Dendritic cell treated with granulocyte-macrophage colony-stimulating factor and Interleukin-4, amounts not matched to agents 40 ng/mL and 50 ng/mL, for 4 days (primary cell): ENCODE measurements around the gene RPA1.

Experiments
- H3K27ac Mint-ChIP-seq: one replicate; pipeline ENCODE4 v1.8.0; 2022; ENCODE audit warnings: mild to moderate bottlenecking, mixed read lengths
- H3K27me3 Mint-ChIP-seq: one replicate; pipeline ENCODE4 v1.8.0; 2022; ENCODE audit warnings: mild to moderate bottlenecking, mixed read lengths
- H3K36me3 Mint-ChIP-seq: one replicate; pipeline ENCODE4 v1.8.0; 2022; ENCODE audit warnings: low read depth, mixed read lengths
- H3K4me1 Mint-ChIP-seq: one replicate; pipeline ENCODE4 v1.8.0; 2022; ENCODE audit warnings: low read depth, mixed read lengths
- H3K4me3 Mint-ChIP-seq: one replicate; pipeline ENCODE4 v1.8.0; 2022; ENCODE audit warnings: mild to moderate bottlenecking, moderate library complexity, mixed read lengths
- H3K9me3 Mint-ChIP-seq: one replicate; pipeline ENCODE4 v1.8.0; 2022; ENCODE audit warnings: mixed read lengths
- intact Hi-C: fragments of 100-400 bp; cut with micrococcal nuclease; formaldehyde crosslinking; loops from one replicate; pipeline ENCODE4 v1.15.0; 2022

RPA1 gene

DNA sequence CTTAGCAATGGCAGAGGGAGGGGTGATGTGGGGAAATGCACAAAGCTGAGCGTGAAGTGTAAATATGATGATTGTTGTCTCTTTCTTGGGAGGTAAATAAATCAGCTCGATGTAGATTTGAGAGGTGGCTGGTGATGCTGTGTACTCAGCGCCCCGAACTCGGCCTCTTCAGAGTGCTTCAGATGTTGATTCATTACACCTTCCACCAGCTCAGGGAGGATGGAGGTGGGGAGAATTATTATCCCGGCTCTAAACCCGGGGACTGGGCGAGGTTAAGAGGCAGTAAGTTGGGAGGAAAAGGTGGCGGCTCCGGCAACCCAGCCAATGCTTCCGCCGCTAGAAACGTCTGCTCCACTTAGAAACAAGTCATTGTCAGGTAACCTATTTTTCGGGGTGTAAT lies 86.5 kb downstream of the RPA1 start:
- no peak overlapping the region for H3K4me3 Mint-ChIP-seq
- no peaks in the 10 kb centered on the region for H3K9me3 Mint-ChIP-seq
- no peaks in the 10 kb centered on the region for H3K36me3 Mint-ChIP-seq
- H3K27ac Mint-ChIP-seq = no peak overlapping the region
- peaks cover 59% of the 10 kb centered on the region for H3K27me3 Mint-ChIP-seq
- peaks cover 5% of the 10 kb centered on the region for H3K4me1 Mint-ChIP-seq
- intact Hi-C loops = no loop called here

- Mint-ChIP-seq H3K4me3 (no peak overlapping the region), H3K4me1 (peaks cover 5% of the 10 kb centered on the region), H3K27ac (no peak overlapping the region)
Measured at GRCh38 chr17:1916963-1917715, 87.3 kb downstream of the RPA1 start.

GRCh38 chr17:1918346-1919162 lies 88.7 kb downstream of the RPA1 start:
- H3K27ac Mint-ChIP-seq = no peak overlapping the region

More at GRCh38 chr17:1916963-1917715, 87.3 kb downstream of the RPA1 start:
- no peaks in the 10 kb centered on the region for H3K9me3 Mint-ChIP-seq
- peaks cover 52% of the 10 kb centered on the region for H3K27me3 Mint-ChIP-seq
- intact Hi-C loops = no loop called here
- no peaks in the 10 kb centered on the region for H3K36me3 Mint-ChIP-seq

GRCh38 chr17:1919201-1919600 lies 89.4 kb downstream of the RPA1 start:
- H3K9me3 Mint-ChIP-seq = no peaks in the 10 kb centered on the region
- intact Hi-C loops = no loop called here
- no peak overlapping the region for H3K4me3 Mint-ChIP-seq
- peaks cover 33% of the 10 kb centered on the region for H3K27me3 Mint-ChIP-seq
- no peak overlapping the region for H3K27ac Mint-ChIP-seq
- no peaks in the 10 kb centered on the region for H3K36me3 Mint-ChIP-seq
- peaks cover 5% of the 10 kb centered on the region for H3K4me1 Mint-ChIP-seq

More at GRCh38 chr17:1918346-1919162, 88.7 kb downstream of the RPA1 start:
- H3K36me3 Mint-ChIP-seq = no peaks in the 10 kb centered on the region
- intact Hi-C loops = no loop called here
- no peaks in the 10 kb centered on the region for H3K9me3 Mint-ChIP-seq
- peaks cover 5% of the 10 kb centered on the region for H3K4me1 Mint-ChIP-seq
- H3K27me3 Mint-ChIP-seq = peaks cover 37% of the 10 kb centered on the region
- no peak overlapping the region for H3K4me3 Mint-ChIP-seq

- no peak overlapping the region for H3K4me3 Mint-ChIP-seq
- H3K9me3 Mint-ChIP-seq = no peaks in the 10 kb centered on the region
- intact Hi-C loops = no loop called here
- H3K27me3 Mint-ChIP-seq = peaks cover 23% of the 10 kb centered on the region
- H3K4me1 Mint-ChIP-seq = peaks cover 3% of the 10 kb centered on the region
- no peak overlapping the region for H3K27ac Mint-ChIP-seq
- no peaks in the 10 kb centered on the region for H3K36me3 Mint-ChIP-seq
Measured at GRCh38 chr17:1920948-1921351, 91.1 kb downstream of the RPA1 start.

GRCh38 chr17:1928976-1929375 lies 99.2 kb downstream of the RPA1 start:
- no peak overlapping the region for H3K27ac Mint-ChIP-seq
- intact Hi-C loops = no loop called here
- no peaks in the 10 kb centered on the region for H3K9me3 Mint-ChIP-seq
- H3K36me3 Mint-ChIP-seq = no peaks in the 10 kb centered on the region
- H3K27me3 Mint-ChIP-seq = peaks cover 12% of the 10 kb centered on the region
- H3K4me1 Mint-ChIP-seq = no peaks in the 10 kb centered on the region
- no peak overlapping the region for H3K4me3 Mint-ChIP-seq

DNA sequence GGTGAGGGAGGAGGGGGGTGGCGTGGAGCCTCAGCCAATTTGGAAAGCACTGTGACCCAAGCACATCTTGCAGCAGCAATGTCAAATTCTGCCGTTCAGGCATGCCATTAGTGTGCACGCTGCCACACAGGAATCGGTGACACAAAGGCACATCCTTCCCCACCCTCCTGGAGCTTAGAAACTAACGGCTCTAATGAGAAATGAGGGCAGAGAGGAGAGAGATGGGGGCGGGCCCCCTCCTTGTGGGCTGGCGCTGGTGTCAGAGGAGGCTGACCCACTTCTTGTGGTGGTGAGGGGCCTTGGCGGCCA lies 100.5 kb downstream of the RPA1 start:
- no peak overlapping the region for H3K4me3 Mint-ChIP-seq
- H3K9me3 Mint-ChIP-seq = no peaks in the 10 kb centered on the region

DNA sequence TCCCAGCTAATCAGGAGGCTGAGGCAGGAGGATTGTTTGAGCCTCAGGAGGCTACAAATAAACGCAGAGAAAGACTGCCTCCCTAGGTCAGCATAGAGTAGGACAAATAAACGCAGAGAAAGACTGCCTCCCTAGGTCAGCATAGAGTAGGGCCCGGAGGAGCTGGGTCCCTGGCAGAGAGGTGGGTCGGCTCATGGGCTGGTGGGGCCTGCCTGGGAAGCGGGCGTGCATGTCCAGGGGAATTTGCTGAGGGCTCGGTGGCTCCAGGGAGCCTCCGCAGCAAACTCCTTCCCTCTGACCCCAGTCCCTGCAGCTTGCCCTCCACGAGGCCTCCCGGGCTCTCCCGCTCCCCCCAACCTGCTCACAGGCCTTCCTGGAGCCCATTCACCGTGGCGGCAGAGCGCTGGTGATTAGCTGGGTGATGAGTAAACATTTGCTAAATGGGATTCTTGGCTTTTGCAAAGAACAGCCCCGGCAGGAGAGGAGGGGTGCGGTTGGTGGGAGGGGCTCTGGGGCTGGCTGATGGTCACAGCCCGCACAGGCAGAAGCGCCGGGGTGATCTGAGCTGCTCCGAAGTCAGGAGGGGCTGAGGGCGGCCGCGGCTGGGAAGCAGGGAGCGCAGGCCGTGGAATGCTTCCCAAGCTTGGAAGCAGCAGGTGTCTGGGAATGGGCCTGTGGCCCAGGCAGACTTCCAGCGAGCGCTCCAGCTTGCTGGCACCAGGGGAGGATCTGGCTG lies 102.2 kb downstream of the RPA1 start:
- Mint-ChIP-seq H3K36me3 (no peaks in the 10 kb centered on the region), H3K4me1 (no peaks in the 10 kb centered on the region), H3K27ac (no peak overlapping the region), H3K27me3 (peaks cover 19% of the 10 kb centered on the region), H3K4me3 (no peak overlapping the region), H3K9me3 (no peaks in the 10 kb centered on the region)
- intact Hi-C loops = no loop called here

More for the DNA sequence above, 100.5 kb downstream of the RPA1 start:
- Mint-ChIP-seq H3K27ac (no peak overlapping the region), H3K27me3 (peaks cover 12% of the 10 kb centered on the region), H3K36me3 (no peaks in the 10 kb centered on the region), H3K4me1 (no peaks in the 10 kb centered on the region)
- intact Hi-C loops = no loop called here

GRCh38 chr17:1933875-1934715 lies 104.3 kb downstream of the RPA1 start:
- Mint-ChIP-seq H3K4me1 (no peaks in the 10 kb centered on the region), H3K27ac (no peak overlapping the region), H3K4me3 (no peak overlapping the region), H3K9me3 (no peaks in the 10 kb centered on the region), H3K36me3 (no peaks in the 10 kb centered on the region), H3K27me3 (peaks cover 21% of the 10 kb centered on the region)
- intact Hi-C loops = no loop called here

DNA sequence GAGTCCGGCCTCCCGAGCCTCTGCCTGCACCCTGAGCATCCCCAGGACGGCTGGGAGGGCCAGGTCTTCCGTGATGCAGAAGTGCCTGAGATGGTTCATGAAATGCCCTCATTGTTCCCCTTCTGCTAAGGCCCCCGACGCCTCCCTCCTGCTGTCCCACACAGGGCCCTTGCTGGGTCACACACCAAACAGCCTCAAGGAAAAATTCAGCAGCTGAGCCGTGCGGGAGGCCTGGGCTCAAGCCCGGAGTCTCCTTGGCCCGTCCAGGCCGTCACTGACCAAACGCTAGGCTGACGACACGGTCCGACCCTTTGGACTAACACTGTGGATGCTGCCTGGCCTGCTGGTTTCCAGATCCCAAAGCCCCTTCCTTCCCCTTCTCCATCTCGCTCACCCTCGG lies 105.1 kb downstream of the RPA1 start:
- Mint-ChIP-seq H3K27ac (no peak overlapping the region), H3K4me1 (no peaks in the 10 kb centered on the region), H3K9me3 (no peaks in the 10 kb centered on the region), H3K4me3 (no peak overlapping the region), H3K27me3 (peaks cover 18% of the 10 kb centered on the region), H3K36me3 (no peaks in the 10 kb centered on the region)
- intact Hi-C loops = no loop called here

GRCh38 chr17:1936766-1937165 lies 107.0 kb downstream of the RPA1 start:
- peaks cover 18% of the 10 kb centered on the region for H3K27me3 Mint-ChIP-seq
- no peaks in the 10 kb centered on the region for H3K9me3 Mint-ChIP-seq
- H3K36me3 Mint-ChIP-seq = no peaks in the 10 kb centered on the region
- H3K4me1 Mint-ChIP-seq = no peaks in the 10 kb centered on the region
- intact Hi-C loops = no loop called here
- H3K27ac Mint-ChIP-seq = no peak overlapping the region
- H3K4me3 Mint-ChIP-seq = peak overlapping the region; percentile 48

DNA sequence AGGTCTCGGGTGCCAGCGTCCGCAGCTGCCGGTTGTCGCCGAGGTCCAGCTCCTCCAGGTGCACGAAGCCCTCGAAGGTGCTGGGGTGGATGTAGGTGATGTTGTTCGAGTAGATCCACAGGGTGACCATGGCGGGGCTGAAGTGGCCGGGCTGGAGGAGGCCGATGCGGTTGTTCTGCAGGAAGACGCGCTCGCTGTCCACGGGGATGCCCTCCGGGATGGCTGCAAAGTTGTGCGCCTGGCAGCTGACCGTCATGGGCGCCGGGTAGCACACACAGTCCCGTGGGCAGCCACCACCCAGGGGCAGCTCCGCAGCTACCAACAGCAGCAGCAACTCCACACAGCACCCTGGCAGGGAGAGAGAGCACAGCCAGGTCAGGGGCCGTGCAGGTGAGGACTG lies 107.7 kb downstream of the RPA1 start:
- Mint-ChIP-seq H3K27me3 (peaks cover 18% of the 10 kb centered on the region), H3K27ac (no peak overlapping the region), H3K4me1 (no peaks in the 10 kb centered on the region), H3K4me3 (no peak overlapping the region), H3K36me3 (no peaks in the 10 kb centered on the region), H3K9me3 (no peaks in the 10 kb centered on the region)
- intact Hi-C loops = no loop called here

GRCh38 chr17:1939981-1940809 lies 110.4 kb downstream of the RPA1 start:
- Mint-ChIP-seq H3K36me3 (no peaks in the 10 kb centered on the region), H3K27ac (no peak overlapping the region), H3K4me3 (no peak overlapping the region), H3K27me3 (peaks cover 18% of the 10 kb centered on the region), H3K4me1 (no peaks in the 10 kb centered on the region), H3K9me3 (no peaks in the 10 kb centered on the region)
- intact Hi-C loops = no loop called here
